GM15510 (cell line): Measurements from ENCODE around the gene CAMTA1.

ENCODE experiments used
- POLR2A ChIP-seq: IDR thresholded peaks from 3 replicates; pipeline ENCODE4 v1.6.1; 2011; ENCODE audit warnings: borderline replicate concordance; ENCODE audit not compliant: insufficient read length; ENCODE audit errors: extremely low read depth

The CAMTA1 gene

GRCh38 chr1:7380712-7381111 lies 595.5 kb downstream of the CAMTA1 start:
- no peak for TF ChIP-seq POLR2A

- no peak for TF ChIP-seq POLR2A
Measured at GRCh38 chr1:7382971-7383370, 597.7 kb downstream of the CAMTA1 start.

- TF ChIP-seq POLR2A: no peak
Measured at GRCh38 chr1:7383671-7384520, 598.6 kb downstream of the CAMTA1 start.

- TF ChIP-seq POLR2A: no peak
Measured at GRCh38 chr1:7384679-7385078, 599.4 kb downstream of the CAMTA1 start.

- TF ChIP-seq POLR2A: no peak
Measured at GRCh38 chr1:7385471-7386225, 600.4 kb downstream of the CAMTA1 start.

- no peak for TF ChIP-seq POLR2A
Measured at GRCh38 chr1:7386226-7387052, 601.2 kb downstream of the CAMTA1 start.

GRCh38 chr1:7387053-7387927 lies 602.0 kb downstream of the CAMTA1 start:
- no peak for TF ChIP-seq POLR2A

- no peak for TF ChIP-seq POLR2A
Measured at GRCh38 chr1:7388141-7388487, 602.9 kb downstream of the CAMTA1 start.

GRCh38 chr1:7388488-7389185 lies 603.4 kb downstream of the CAMTA1 start:
- no peak for TF ChIP-seq POLR2A

- no peak for TF ChIP-seq POLR2A
Measured at GRCh38 chr1:7389201-7389905, 604.1 kb downstream of the CAMTA1 start.

- TF ChIP-seq POLR2A: no peak
Measured at GRCh38 chr1:7389906-7390603, 604.8 kb downstream of the CAMTA1 start.

GRCh38 chr1:7390604-7391000 lies 605.3 kb downstream of the CAMTA1 start:
- no peak for TF ChIP-seq POLR2A
